NCI-H524 treated with DMSO at 0.1 percent for 48 hours (cell line): ENCODE data around the gene STARD5.

Source experiments
- DNase-seq: peaks from one replicate; lab custom pipeline; 2025; lab: John Stamatoyannopoulos, UW

The STARD5 gene

GRCh38 chr15:81311752-81312464 lies 12.0 kb downstream of the STARD5 start:
- DNase-seq, result no peak

- no peak for DNase-seq
These were observed 13.5 kb downstream of the STARD5 start for GRCh38 chr15:81310480-81310879.

- no peak for DNase-seq
These were observed 14.1 kb downstream of the STARD5 start for GRCh38 chr15:81309647-81310450.

DNA sequence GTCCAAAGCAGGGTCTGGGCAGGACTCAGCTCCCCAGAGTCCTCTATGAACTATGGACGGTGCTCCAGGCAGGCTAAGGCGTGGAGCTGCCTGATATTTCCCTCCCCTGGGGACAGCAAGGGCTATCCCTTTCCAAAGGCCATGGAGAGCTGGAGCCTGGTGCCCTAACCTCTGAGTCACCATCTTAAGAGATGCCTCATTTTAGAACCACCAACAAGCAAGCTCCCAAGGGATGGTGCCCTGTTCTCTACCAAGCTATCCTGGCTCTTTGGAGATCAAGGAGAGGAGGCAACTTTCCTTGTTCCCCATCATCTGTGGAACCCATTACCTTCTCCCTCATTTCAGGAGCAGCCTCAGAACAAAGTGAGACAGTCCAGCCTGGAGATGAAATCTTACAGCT lies 15.7 kb downstream of the STARD5 start:
- no peak for DNase-seq

DNA sequence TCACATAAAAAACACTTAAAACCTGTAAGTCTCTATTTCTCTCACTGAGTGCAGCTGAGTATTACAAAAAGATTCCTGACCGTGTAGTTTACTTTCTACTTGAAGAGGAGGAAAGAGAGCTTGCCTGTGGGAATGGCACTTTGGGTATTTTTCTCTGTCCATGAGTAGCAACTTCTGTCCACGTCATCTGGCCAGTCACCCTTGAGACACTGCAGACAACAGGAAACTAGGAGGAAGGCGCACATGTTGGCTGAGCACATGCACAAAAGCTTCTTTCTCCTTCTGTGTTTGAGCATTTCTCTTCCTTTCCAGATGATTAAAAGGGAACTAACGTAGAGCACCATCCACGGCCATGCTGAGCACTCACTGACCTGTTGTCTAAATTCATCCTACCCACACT lies 19.7 kb downstream of the STARD5 start:
- DNase-seq, result no peak

DNA sequence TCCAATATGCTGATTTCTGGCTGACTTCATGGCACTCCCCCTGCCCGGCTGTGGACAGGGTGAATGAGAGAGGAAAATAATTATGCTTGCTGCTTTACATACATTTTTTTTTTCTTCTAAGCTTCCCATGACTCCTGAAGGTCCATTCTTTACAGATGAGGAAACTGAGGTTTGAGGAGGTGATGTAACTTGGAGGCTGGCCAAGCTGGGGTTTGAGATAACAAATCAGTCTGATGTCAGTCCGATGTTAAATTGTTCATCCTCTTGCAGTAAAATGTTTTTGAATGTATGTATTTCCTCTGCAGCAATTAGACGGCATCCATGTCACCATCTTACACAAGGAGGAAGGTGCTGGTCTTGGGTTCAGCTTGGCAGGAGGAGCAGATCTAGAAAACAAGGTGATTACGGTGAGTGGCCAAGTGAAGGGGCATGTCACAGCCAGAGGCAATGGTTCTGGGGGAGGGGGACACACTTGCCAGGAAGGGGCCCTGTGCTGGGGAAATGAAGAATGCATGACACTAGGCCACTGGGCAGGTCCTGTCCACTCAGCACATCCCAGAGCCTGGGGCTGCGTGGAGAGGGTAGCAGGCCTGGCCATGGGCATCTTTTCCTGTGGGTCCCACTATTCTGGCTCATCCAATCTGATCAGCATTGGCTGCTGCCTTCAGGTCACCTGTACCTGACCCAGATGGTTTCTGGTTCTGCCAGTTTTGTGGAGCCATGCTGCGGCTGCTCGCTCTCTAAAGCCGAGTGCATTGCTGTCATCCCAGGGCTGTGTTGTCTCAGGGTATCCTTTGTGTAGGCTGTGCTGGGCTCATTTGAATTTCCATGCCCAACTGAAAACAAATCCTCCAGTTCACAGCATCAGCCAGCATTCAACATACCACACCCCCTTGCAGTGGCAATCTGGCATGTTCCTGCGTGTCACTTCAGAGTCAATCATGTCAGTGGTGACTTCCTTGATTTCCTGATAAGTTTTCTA lies 20.4 kb downstream of the STARD5 start:
- no peak for DNase-seq

- DNase-seq, result no peak
These were observed 21.2 kb downstream of the STARD5 start for GRCh38 chr15:81302701-81303109.

GRCh38 chr15:81301815-81302399 lies 22.0 kb downstream of the STARD5 start:
- no peak for DNase-seq

DNA sequence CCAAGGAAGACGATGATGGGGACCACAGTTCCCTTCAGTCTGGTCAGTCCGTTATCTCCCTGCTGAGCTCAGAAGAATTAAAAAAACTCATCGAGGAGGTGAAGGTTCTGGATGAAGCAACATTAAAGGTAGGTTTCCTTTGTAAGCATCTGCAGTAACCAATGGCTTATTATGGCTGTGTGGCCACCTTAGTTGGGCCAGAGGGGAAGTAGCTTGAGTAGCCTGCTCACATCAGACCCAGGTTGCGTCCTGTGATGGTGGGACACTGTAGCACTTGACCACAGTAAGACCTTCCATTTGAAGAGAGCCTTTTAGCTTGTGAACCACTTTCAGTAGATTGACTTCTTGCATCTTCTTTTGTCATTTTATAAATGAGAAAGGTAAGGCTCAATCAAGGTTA lies 22.6 kb downstream of the STARD5 start:
- DNase-seq, result no peak

DNA sequence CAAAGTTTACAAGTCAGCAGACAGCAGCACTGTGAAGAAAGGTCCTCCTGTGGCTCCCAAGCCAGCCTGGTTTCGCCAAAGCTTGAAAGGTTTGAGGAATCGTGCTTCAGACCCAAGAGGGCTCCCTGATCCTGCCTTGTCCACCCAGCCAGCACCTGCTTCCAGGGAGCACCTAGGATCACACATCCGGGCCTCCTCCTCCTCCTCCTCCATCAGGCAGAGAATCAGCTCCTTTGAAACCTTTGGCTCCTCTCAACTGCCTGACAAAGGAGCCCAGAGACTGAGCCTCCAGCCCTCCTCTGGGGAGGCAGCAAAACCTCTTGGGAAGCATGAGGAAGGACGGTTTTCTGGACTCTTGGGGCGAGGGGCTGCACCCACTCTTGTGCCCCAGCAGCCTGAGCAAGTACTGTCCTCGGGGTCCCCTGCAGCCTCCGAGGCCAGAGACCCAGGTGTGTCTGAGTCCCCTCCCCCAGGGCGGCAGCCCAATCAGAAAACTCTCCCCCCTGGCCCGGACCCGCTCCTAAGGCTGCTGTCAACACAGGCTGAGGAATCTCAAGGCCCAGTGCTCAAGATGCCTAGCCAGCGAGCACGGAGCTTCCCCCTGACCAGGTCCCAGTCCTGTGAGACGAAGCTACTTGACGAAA lies 24.2 kb downstream of the STARD5 start:
- DNase-seq, result no peak

DNA sequence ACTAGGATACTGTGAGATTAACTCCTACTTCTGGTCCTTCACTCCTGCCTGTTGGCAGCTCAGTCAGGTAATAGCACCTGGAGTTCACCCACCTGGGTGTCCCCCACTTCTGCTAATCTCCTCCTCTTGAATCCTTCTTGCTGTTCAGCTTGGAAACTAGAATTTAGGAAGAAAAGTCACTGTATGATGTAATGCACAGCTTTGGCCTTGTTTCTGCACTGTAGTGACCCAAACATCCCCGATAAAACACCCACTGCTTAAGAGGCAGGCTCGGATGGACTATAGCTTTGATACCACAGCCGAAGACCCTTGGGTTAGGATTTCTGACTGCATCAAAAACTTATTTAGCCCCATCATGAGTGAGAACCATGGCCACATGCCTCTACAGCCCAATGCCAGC lies 24.8 kb downstream of the STARD5 start:
- no peak for DNase-seq

DNA sequence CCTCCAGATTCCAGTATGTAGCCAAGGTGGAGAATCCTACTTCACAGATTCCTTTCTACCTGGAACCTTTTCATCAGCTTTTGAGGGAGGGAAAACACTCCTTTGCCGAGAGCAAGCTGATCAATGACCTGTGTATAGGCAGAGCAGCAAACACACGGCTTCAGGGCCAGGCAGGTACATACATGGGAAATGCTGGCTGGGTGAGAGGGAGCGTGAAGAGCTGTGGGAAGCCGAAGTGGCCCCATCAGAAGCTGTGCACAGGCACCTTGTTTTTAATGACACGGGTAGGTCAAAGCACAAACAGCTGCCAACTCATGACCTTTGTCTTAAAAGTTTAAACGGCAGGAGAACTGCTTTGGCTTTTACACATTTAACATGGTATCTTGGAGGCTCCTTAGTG lies 25.3 kb downstream of the STARD5 start:
- no peak for DNase-seq

GRCh38 chr15:81297603-81298575 lies 26.1 kb downstream of the STARD5 start:
- no peak for DNase-seq

GRCh38 chr15:81297147-81297572 lies 26.8 kb downstream of the STARD5 start:
- DNase-seq, result no peak

DNA sequence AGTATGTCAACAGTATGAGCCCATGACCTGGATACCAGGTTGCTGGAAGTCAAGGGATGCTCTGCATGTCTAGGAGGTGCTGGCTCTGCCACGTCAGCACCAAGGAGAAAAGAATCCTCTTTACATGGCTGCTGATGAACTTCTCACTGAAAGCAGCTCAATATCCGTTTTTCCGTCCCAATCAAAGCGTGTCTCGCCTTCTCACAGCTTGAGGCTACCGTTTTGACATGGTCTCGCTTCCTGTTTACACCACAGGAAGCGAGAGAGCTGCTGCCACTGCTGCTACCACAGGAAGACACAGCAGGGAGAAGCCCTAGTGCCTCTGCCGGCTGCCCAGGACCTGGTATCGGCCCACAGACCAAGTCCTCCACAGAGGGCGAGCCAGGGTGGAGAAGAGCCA lies 27.3 kb downstream of the STARD5 start:
- DNase-seq, result no peak

DNA sequence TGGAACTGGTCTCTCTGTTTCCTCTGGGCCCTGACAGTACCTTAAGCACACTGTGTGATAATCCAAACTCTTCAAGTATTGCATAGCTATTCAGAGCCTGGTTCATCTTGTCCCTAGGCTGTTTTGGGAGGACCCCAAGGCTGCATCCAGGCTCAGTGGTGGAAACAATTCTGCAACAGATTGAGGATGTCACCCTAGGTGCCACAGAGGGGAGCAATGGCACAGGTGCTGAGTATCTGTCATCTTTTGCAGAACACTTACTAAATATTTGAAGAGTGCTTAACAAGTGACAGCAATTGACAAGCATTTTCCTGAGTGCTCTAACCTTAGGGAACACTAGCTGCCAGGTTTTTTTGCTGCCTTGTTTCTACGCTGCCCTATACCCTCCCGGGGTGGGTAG lies 27.8 kb downstream of the STARD5 start:
- no peak for DNase-seq

DNA sequence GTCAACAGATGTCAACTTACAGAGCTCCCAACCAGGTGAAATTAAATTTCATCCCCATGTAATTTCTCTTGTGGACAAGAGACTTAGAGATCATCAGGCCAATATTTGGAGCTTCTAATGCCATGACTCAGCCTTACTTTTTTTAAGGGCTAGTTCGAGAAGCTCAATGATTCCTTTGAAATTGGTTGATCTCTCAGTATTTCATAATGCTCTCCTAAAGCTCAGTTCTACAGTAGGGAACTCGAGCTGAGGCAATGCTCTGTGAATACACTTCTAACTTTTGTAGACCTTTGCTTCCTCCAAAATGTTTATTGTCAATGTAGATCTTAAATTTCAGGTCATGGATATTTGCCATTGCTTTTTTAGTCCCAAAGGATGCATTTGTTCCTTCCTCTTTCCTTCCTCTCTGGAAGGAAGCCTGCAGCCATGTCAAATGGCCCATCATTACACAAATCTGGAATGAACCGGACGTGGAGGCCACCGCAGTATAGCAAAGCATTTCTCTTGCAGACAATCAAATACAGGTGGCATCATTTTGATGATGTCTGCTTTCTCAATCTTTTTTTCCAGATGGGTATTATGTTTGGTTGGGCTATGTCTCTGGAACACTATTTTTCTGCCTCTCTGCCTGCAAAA lies 28.3 kb downstream of the STARD5 start:
- no peak for DNase-seq

DNA sequence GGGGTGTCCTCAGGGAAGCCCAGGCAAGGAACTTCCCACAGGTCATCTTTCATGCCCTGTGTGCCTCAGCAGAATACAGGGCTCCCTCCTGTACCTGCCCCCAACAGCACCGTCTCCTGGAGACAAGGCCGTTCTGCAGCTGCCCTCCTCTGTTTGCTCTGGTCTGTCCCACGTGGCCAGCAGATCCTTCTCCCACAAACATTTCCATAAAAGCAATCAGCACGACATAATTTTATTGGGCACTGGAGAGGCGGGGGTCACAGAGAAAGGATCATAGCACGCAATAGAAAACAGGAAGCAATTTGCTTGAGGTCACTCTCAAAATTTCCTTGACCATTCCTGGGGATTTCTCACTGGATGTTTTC lies 29.4 kb downstream of the STARD5 start:
- no peak for DNase-seq

DNA sequence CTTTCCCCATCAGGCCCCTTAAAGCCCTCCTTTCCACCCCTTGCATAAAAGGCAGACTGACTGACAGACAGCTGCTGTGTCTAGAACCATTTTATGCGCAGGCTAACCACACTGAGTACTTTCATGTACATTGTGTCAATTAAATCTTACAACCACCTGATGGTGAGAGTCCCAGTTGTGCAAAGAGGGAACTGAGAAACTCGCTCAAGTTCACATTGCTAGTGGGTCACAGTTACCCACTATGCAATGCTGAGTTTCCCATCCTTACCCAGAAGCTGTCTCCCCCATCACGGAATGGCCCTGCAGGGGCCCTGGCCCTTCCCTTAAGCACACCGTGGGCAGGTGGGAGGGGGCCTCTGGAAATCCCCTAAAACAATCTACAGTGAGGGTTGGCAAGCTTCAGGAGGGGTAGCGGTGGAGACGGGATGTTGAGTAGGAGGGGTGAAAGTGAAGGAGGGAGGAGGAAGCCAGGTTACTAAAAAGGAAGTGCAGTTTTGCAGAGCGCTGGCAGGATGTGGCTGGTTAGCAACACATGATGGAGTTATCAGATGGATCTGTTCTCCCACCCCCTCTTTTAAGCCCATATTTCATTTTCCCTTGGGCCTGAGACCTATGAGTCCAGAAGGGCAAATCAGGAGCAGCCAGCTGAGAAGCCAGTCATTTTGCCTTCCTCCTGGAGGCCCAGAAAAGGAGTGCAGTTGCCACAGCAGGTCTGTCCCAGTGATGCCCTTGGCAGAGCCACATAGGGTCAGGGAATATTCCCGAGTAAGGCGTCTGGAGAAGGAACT lies 30.0 kb downstream of the STARD5 start:
- DNase-seq, result no peak
